GM18858 (cell line): ENCODE data around the gene KIF26B.

Source experiments
- ATAC-seq: cut with Tn5 transposase; IDR thresholded peaks from one replicate; pipeline ENCODE4 v1.9.1; 2021; ENCODE audit not compliant: unreplicated experiment

The KIF26B gene

GRCh38 chr1:245609354-245610150 lies 454.8 kb downstream of the KIF26B start:
- ATAC-seq = no peak

GRCh38 chr1:245611251-245611650 lies 456.5 kb downstream of the KIF26B start:
- ATAC-seq = no peak

- no peak for ATAC-seq
These were observed 459.7 kb downstream of the KIF26B start for GRCh38 chr1:245614476-245614875.

- no peak for ATAC-seq
These were observed 460.2 kb downstream of the KIF26B start for GRCh38 chr1:245615001-245615400.

GRCh38 chr1:245621589-245621988 lies 466.8 kb downstream of the KIF26B start:
- ATAC-seq = peak; percentile 47

- ATAC-seq = no peak
These were observed 467.7 kb downstream of the KIF26B start for GRCh38 chr1:245622332-245623014.

- no peak for ATAC-seq
These were observed 486.6 kb downstream of the KIF26B start for GRCh38 chr1:245641384-245641783.

- peak; percentile 40 for ATAC-seq
These were observed 490.6 kb downstream of the KIF26B start for GRCh38 chr1:245645406-245645805.

- ATAC-seq = peak; percentile 66
These were observed 491.1 kb downstream of the KIF26B start for GRCh38 chr1:245645894-245646293.

GRCh38 chr1:245648749-245649522 lies 494.2 kb downstream of the KIF26B start:
- no peak for ATAC-seq

- ATAC-seq = no peak
These were observed 494.9 kb downstream of the KIF26B start for GRCh38 chr1:245649666-245650065.

GRCh38 chr1:245650441-245650960 lies 495.7 kb downstream of the KIF26B start:
- no peak for ATAC-seq

- ATAC-seq = no peak
These were observed 496.3 kb downstream of the KIF26B start for GRCh38 chr1:245651093-245651492.

- no peak for ATAC-seq
These were observed 497.3 kb downstream of the KIF26B start for GRCh38 chr1:245652116-245652515.

- no peak for ATAC-seq
These were observed 498.1 kb downstream of the KIF26B start for GRCh38 chr1:245652660-245653427.

GRCh38 chr1:245654460-245655050 lies 499.8 kb downstream of the KIF26B start:
- no peak for ATAC-seq

- ATAC-seq = no peak
These were observed 501.5 kb downstream of the KIF26B start for GRCh38 chr1:245656189-245656717.

GRCh38 chr1:245657371-245657770 lies 502.6 kb downstream of the KIF26B start:
- no peak for ATAC-seq

- no peak for ATAC-seq
These were observed 508.6 kb downstream of the KIF26B start for GRCh38 chr1:245663373-245663772.

GRCh38 chr1:245663841-245664240 lies 509.1 kb downstream of the KIF26B start:
- no peak for ATAC-seq
